HEK293T (cell line): Measurements from ENCODE around the gene THRB.
A peak's percentile ranks its signal among the peaks of the same experiment; 100 is the strongest.
"Not testable (repeated sequence)": the region's sequence is repeated elsewhere in the genome, so short reads cannot be mapped to it uniquely, and the experiment has no call there.

Experiments used
- CTCF ChIA-PET: fragments of 350-600 bp; formaldehyde crosslinking; extraction: SDS; loops from one replicate; lab custom pipeline; 2021; ENCODE audit warnings: antibody characterized with exemption, inconsistent platforms; lab: Yijun Ruan, JAX
- POLR2A ChIA-PET: fragments of 350-600 bp; formaldehyde crosslinking; extraction: SDS; loops from one replicate; lab custom pipeline; 2020; ENCODE audit warnings: antibody characterized with exemption, inconsistent platforms; lab: Yijun Ruan, JAX
- DNase-seq: peaks from one replicate; pipeline ENCODE4 v3.0.0; 2012; ENCODE audit warnings: mixed read lengths; ENCODE audit errors: extremely low spot score
- ARNT ChIP-seq: fragments of 450-650 bp; IDR thresholded peaks from 2 replicates; pipeline ENCODE4 v1.6.1; 2017; ENCODE audit warnings: mild to moderate bottlenecking
- BHLHE40 ChIP-seq: fragments of 450-650 bp; IDR thresholded peaks from 2 replicates; pipeline ENCODE4 v1.6.1; 2016; ENCODE audit warnings: mild to moderate bottlenecking, moderate library complexity, borderline replicate concordance
- CTBP1 ChIP-seq: fragments of 450-650 bp; IDR thresholded peaks from 2 replicates; pipeline ENCODE4 v1.6.1; 2016; ENCODE audit warnings: borderline replicate concordance
- ELF4 ChIP-seq: fragments of 450-650 bp; IDR thresholded peaks from 2 replicates; pipeline ENCODE4 v1.6.1; 2017; ENCODE audit warnings: antibody characterized with exemption
- FOXA1 ChIP-seq: fragments of 450-650 bp; IDR thresholded peaks from 2 replicates; pipeline ENCODE4 v1.6.1; 2016; ENCODE audit warnings: mild to moderate bottlenecking
- FOXK2 ChIP-seq: fragments of 450-650 bp; IDR thresholded peaks from 2 replicates; pipeline ENCODE4 v1.6.1; 2016; ENCODE audit warnings: mild to moderate bottlenecking
- HDGF ChIP-seq: fragments of 450-650 bp; IDR thresholded peaks from 2 replicates; pipeline ENCODE4 v1.6.1; 2017; ENCODE audit warnings: antibody characterized with exemption, borderline replicate concordance
- L3MBTL2 ChIP-seq: fragments of 450-650 bp; conservative IDR thresholded peaks from 2 replicates; pipeline ENCODE4 v1.6.1; 2016; ENCODE audit warnings: mild to moderate bottlenecking
- LEF1 ChIP-seq: fragments of 450-650 bp; IDR thresholded peaks from 2 replicates; pipeline ENCODE4 v1.6.1; 2017; ENCODE audit warnings: mild to moderate bottlenecking, borderline replicate concordance
- NFRKB ChIP-seq: fragments of 450-650 bp; IDR thresholded peaks from 2 replicates; pipeline ENCODE4 v1.6.1; 2016; ENCODE audit warnings: mild to moderate bottlenecking, moderate library complexity
- PKNOX1 ChIP-seq: fragments of 450-650 bp; IDR thresholded peaks from 2 replicates; pipeline ENCODE4 v1.6.1; 2016
- SP1 ChIP-seq: fragments of 450-650 bp; IDR thresholded peaks from 2 replicates; pipeline ENCODE4 v1.6.1; 2017
- SUZ12 ChIP-seq: fragments of 450-650 bp; IDR thresholded peaks from 2 replicates; pipeline ENCODE4 v1.6.1; 2016; ENCODE audit warnings: mild to moderate bottlenecking
- TARDBP ChIP-seq: fragments of 450-650 bp; IDR thresholded peaks from 2 replicates; pipeline ENCODE4 v1.6.1; 2016
- ZNF384 ChIP-seq: fragments of 450-650 bp; IDR thresholded peaks from 2 replicates; pipeline ENCODE4 v1.6.1; 2016

The THRB gene

GRCh38 chr3:24401090-24401810, 93.4 kb downstream of the THRB start:
- ChIA-PET CTCF (interaction anchor here (1.4 kb wide), 2 partner anchors 13 to 95 kb away, joined by 3 to 4 read pairs; no protein-coding TSS in a partner anchor), POLR2A (no interaction called here)
- TF ChIP-seq FOXK2 (no peak), PKNOX1 (peak; percentile 85), ZNF384 (peak; percentile 39; the same call in 1 of the 2 replicates)
- DNase-seq = peak; percentile 34

GRCh38 chr3:24400450-24400849, 94.2 kb downstream of the THRB start:
- TF ChIP-seq ELF4 = no peak
- TF ChIP-seq PKNOX1 = no peak
- ChIA-PET POLR2A (no interaction called here), CTCF (interaction anchor here (1.4 kb wide), 1 partner anchor 96 kb away, joined by 3 read pairs; no protein-coding TSS in a partner anchor)
- DNase-seq = no peak

- ChIA-PET CTCF (interaction anchor here (1.4 kb wide), 1 partner anchor 97 kb away, joined by 3 read pairs; no protein-coding TSS in a partner anchor), POLR2A (no interaction called here)
- DNase-seq = no peak
- TF ChIP-seq L3MBTL2 (no peak), PKNOX1 (peak; percentile 23; the same call in 1 of the 2 replicates)
Measured at GRCh38 chr3:24400015-24400414, 94.6 kb downstream of the THRB start.

- no peak for DNase-seq
- POLR2A ChIA-PET = no interaction called here
- TF ChIP-seq ELF4 (no peak), NFRKB (no peak), ARNT (no peak), CTBP1 (no peak), SP1 (no peak), TARDBP (no peak), PKNOX1 (no peak), FOXK2 (no peak), HDGF (no peak), FOXA1 (no peak), BHLHE40 (no peak), LEF1 (no peak)
- CTCF ChIA-PET = no interaction called here
Measured at GRCh38 chr3:24399614-24400013, 95.0 kb downstream of the THRB start.

GRCh38 chr3:24398712-24399111, 95.9 kb downstream of the THRB start:
- DNase-seq, POLR2A ChIA-PET, CTCF ChIA-PET: not testable (repeated sequence)

GRCh38 chr3:24396338-24396737, 98.3 kb downstream of the THRB start:
- ChIA-PET CTCF (no interaction called here), POLR2A (no interaction called here)
- TF ChIP-seq SUZ12 (no peak), LEF1 (no peak), NFRKB (no peak), ARNT (no peak), ZNF384 (no peak), CTBP1 (no peak), SP1 (no peak), L3MBTL2 (no peak), PKNOX1 (no peak), HDGF (no peak), TARDBP (no peak)
- no peak for DNase-seq

GRCh38 chr3:24394754-24395153, 99.9 kb downstream of the THRB start:
- TF ChIP-seq L3MBTL2 (no peak), ELF4 (no peak)

More at GRCh38 chr3:24394754-24395153, 99.9 kb downstream of the THRB start:
- POLR2A ChIA-PET = no interaction called here
- no peak for DNase-seq
- CTCF ChIA-PET = no interaction called here
